ENCODE results near the gene TLX1.
"Not testable (repeated sequence)": the region's sequence is repeated elsewhere in the genome, so short reads cannot be mapped to it uniquely, and the experiment has no call there.

The TLX1 gene

DNA sequence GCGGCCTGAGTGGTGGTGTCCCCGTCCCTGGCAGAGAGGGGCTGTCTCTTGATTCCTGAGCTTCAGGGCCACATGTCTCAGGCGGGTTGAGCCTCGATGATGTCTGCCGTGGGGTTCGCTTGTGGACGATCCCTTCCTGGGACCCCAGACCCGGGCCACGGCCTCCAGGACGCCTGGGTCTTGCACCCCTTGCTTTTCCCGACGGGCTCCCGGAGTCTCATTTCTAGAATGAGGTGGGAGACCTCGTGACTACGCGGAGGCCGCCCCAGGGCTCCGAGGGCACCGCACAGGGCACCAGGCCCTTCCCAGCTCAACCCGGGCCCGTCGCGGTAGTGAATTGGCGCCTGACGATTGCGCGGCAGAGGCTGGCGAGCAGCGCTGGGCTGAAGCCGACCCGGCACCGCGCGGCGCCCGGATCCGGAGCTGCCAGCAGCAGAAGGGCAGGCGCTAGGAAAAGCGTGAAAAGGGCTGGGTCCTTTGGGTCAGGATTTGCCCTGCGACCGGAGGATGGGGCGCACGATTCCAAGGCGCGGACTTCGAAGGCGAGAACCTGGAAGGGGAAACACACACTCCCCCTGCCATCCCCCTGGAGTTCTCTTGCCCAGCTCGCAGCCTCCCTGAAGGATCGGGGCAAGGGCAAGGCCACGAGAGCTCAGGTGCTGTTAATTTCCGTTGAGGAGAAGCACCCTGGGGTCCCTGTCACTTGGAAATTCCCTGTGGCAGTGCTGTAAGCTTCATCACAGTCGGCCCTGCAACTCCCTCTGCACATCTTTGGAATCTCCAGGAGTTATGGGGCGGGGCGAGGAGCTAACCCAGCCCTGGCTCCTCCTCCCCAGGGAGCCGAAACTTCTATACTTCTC lies 15.5 kb downstream of the TLX1 start:
- DNase-seq: no peak

- DNase-seq: no peak
Measured at GRCh38 chr10:101151395-101151794, 20.3 kb downstream of the TLX1 start.

DNA sequence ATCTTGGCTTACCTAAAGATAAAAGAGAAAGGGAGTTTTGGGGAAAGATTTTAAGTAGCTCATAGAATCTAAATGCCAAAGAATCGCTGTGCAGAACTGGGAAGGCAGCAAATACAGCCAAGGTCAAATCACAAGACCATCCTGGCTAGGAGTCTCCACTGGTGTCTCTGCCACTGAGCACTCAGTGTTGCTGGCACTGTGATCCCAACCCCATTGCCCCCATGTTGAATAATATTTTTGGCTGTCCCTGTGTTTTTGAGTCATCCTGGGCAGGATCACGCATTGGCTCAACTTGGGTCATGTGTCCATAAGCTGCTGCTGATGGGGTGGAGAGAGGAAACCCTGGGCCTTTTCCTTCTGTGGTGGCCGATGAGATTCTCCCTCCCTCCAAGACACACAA lies 21.2 kb downstream of the TLX1 start:
- no peak for DNase-seq

GRCh38 chr10:101154506-101154905 lies 23.4 kb downstream of the TLX1 start:
- DNase-seq: not testable (repeated sequence)

DNA sequence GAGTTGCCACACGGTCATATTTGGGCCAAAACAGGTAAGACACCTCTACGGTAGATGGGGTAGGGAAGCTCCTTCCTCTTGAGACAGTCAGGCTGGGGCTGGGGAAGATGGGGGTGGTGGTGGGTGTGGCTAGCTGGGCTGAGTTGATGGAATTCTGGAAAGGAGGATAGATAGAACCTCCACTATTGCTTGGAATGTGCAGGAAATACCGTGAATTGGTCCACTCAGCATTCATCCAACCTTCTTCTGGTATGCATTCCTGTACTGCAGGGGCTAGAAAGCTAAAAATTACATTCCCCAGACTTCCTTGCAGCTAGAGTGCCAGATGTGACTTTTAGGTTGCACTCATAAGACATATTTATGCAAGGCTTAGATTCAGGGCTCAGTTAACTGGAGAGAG lies 24.8 kb downstream of the TLX1 start:
- no peak for DNase-seq

GRCh38 chr10:101157756-101158458 lies 26.8 kb downstream of the TLX1 start:
- no peak for DNase-seq

- DNase-seq: no peak
Measured at GRCh38 chr10:101158459-101159058, 27.5 kb downstream of the TLX1 start.

GRCh38 chr10:101161494-101162299 lies 30.6 kb downstream of the TLX1 start:
- DNase-seq: peak in 54 of 58 donors; percentile 1 to 79 (median 34)

DNA sequence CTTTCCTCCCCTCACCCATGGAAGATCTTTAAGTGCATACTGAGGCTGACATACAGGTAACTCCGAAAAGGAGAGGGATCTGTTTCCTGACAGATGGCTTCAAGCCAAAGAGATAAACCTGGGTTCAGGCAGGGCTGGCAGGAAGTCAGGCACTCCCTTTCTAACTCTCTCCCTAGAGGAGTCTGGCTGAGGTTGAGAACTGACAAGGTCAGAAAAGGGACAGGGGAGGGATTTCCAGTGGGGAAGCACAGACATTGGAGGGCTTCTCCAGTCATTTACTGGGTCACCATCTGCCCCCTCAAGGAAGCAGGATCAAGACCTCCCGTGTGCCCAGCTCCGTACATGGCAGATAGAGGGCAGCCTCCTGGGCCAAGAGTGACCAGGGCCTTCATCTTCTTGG lies 31.6 kb downstream of the TLX1 start:
- no peak for DNase-seq

- DNase-seq: no peak
Measured at GRCh38 chr10:101164020-101164419, 32.9 kb downstream of the TLX1 start.

DNA sequence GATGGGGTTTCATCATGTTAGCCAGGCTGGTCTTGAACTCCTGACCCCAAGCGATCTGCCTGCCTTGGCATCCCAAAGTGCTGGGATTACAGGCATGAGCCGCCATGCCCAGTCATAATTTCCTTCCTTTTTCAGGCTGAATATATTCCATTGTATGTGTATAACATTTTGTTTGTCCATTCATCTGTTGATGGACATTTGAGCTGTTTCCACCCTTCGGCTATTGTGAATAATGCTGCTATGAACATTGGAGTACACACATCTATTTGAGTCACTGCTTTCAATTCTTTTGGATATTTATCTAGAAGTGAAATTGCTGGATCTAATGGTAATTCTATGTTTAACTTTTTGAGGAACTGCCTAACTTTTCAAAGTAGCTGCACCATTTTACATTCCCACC lies 34.6 kb downstream of the TLX1 start:
- DNase-seq: no peak

DNA sequence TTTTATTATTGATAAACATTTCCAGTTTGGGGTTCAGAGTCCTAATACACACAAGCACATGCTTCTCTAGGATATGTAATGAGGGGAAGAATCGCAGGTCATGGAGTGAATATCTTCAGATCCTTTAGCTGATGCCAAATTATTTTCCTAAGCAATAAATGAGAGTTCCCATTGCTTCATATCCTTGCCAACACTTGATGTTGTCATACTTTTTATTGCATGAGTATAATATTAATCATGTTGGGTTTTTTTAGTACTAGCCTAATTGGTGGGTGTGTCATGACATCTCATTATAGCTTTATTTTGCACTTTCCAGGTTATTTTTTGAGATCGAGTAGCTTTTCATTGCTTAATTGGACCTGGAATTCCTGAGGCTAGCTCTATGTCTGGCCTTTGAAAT lies 35.3 kb downstream of the TLX1 start:
- no peak for DNase-seq

- no peak for DNase-seq
Measured at GRCh38 chr10:101172741-101173140, 41.6 kb downstream of the TLX1 start.

GRCh38 chr10:101174319-101174718 lies 43.2 kb downstream of the TLX1 start:
- DNase-seq: no peak

- no peak for DNase-seq
Measured at GRCh38 chr10:101176577-101176976, 45.5 kb downstream of the TLX1 start.

GRCh38 chr10:101182936-101183335 lies 51.8 kb downstream of the TLX1 start:
- DNase-seq: no peak

DNA sequence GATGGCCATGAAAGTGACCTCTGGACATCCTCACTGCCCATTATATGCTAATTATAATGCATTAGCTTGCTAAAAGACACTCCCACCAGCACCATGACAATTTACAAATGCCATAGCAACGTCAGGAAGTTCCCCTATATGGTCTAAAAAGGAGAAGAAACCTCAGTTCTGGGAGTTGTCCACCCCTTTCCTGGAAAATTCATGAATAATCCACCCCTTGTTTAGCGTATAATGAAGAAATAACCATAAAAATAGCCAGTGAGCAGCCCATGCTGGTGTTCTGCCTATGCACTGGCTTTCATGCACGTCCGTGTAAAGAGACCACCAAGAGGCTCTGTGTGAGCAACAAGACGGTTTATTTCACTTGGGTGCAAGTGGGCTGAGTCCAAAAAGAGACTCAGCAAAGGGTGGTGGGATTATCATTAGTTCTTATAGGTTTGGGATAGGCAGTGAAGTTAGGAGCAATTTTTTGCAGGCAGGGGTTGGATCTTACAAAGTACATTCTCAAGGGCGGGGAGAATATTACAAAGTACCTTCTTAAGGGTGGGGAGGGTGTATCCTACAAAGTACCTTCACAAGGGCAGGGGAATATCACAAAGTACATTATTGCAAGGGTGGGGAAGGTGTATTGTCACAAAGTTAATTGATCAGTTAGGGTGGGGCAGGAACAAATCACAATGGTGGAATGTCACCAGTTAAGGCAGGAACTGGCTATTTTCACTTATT lies 52.5 kb downstream of the TLX1 start:
- DNase-seq: no peak
